ENCODE results near the gene DUSP1. TPM values are rescaled to one million over a fixed set of nuclear protein-coding genes. Genes with fewer than 3 reads are reported as not detected.

DUSP1 gene
- total RNA-seq, 1 experiment from 2014 or later, result 80.5 TPM

- DNase-seq (ENCODE audit: low read depth), result no peak
Observed at GRCh38 chr5:172725273-172725672, 45.7 kb downstream of the DUSP1 start.

GRCh38 chr5:172724242-172725183, 46.5 kb downstream of the DUSP1 start:
- DNase-seq (ENCODE audit: low read depth), result no peak

DNA sequence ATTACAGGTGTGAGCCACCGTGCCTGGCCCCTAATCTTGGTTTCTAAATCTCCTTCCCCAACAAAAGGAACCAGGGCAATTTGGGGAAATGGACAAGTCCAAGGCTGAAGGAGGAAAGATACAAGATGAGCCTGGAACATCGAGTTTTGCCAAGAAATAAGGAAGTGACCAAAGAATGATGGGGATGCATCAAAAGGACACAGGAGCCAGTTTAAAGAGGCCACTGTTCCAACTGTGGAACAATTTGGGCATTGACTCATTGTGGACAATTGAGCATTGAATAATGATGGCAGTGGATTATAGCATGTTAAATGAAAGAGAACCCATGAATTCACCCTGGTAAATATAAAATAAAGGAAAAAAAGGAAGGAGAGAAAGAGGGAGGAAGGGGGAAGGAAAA, 47.5 kb downstream of the DUSP1 start:
- DNase-seq (ENCODE audit: low read depth), result no peak

DNA sequence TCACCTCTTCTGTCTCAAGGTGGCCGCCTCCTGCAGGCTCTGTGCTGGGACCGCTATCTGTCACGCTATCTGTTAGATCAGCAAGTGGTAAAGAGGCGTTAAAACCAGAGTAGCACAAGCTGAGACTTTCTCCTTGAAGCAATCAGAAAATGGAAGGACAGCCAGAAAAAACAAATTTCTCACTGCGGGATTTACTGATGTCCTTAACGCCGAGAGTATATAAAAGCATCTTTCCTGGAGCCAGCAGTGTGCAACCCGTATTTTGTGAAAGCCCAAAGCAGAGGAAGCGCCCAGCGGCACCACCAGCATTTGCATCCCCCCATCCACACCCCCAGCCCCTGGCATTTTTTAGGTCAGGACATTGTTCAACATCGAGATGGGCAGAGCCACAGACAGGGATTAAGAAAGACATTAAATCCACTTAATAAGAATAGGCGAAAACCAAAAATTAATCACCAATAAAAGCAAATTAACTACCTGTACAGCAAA, 48.6 kb downstream of the DUSP1 start:
- no peak for DNase-seq (ENCODE audit: low read depth)

- no peak for DNase-seq (ENCODE audit: low read depth)
Observed at GRCh38 chr5:172721455-172722326, 49.3 kb downstream of the DUSP1 start.

- DNase-seq (ENCODE audit: low read depth), result no peak
Observed at GRCh38 chr5:172720655-172721054, 50.3 kb downstream of the DUSP1 start.

DNA sequence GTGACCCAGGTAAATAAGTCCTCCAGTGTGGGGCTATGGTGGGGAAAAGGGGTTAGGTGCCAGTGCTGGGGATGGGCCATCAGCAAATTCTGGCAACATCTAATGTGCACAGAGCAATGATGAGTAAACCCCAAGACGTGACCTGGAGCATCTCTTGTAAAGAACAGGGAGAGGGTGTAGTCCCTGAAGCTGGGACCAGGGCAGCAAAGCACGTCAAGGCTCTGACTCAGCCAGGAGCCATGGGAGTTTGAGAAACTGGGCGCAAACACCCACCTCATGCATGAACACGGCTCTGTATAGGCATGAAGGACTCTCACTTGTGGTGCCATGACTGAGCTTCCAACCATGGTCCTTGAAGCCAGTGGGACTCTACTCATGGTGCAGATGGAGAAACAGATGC, 51.8 kb downstream of the DUSP1 start:
- no peak for DNase-seq (ENCODE audit: low read depth)

GRCh38 chr5:172718527-172719114, 52.4 kb downstream of the DUSP1 start:
- DNase-seq (ENCODE audit: low read depth), result no peak

Other genes starting within 250 kb of the DUSP1 start
- 2.3 and 5.8 TPM in 2 replicates for gene NEURL1B, start 129.9 kb downstream of the DUSP1 start, total RNA-seq (2014; rRNA removed; shearing (Covaris generic))
- gene ERGIC1, start 63.1 kb upstream of the DUSP1 start, total RNA-seq (2014; rRNA removed; shearing (Covaris generic)), result 149 and 153 TPM in 2 replicates
- 91.3 and 91.7 TPM in 2 replicates for gene RPL26L1, start 188.2 kb upstream of the DUSP1 start, total RNA-seq (2014; rRNA removed; shearing (Covaris generic))
- 348 and 365 TPM in 2 replicates for gene ATP6V0E1, start 212.6 kb upstream of the DUSP1 start, total RNA-seq (2014; rRNA removed; shearing (Covaris generic))

Measured in M059J (cell line).